Upper lobe of left lung (tissue), 4 donors: ENCODE data around the gene LSM8.

Source experiments
- CTCF ChIP-seq, 6 experiments: fragments of 450-650 bp in 4 of 6; fragments of 200-600 bp in 2 of 6; sonication (generic) in 2 of 6; IDR thresholded peaks; one replicate each; pipeline ENCODE4 v1.5.1; 2016 to 2019; ENCODE audit warnings: antibody characterized with exemption in 6 of 6
- EP300 ChIP-seq, 4 donors: sonication (generic); formaldehyde crosslinking; IDR thresholded peaks; one replicate each; pipeline ENCODE4 v1.5.1; 2017; ENCODE audit warnings: antibody characterized with exemption in 4 of 4, control low read depth in 2 of 4
- POLR2A ChIP-seq, 4 donors: fragments of 450-650 bp; IDR thresholded peaks; one replicate each; pipeline ENCODE4 v1.5.1; 2016 to 2017; ENCODE audit warnings: antibody characterized with exemption in 4 of 4, mild to moderate bottlenecking in 2 of 4

- no peak for TF ChIP-seq CTCF (IDR thresholded peaks at IDR 0.05)
- no peak for TF ChIP-seq EP300 (IDR thresholded peaks at IDR 0.05)
- TF ChIP-seq POLR2A (IDR thresholded peaks at IDR 0.05), result no peak
These were observed 1.3 kb downstream of the LSM8 start for GRCh38 chr7:118185163-118185860.
